ENCODE data around the gene HMHB1.

HMHB1 gene

GRCh38 chr5:143865426-143866025 lies 53.6 kb downstream of the HMHB1 start:
- no peaks in the 10 kb centered on the region for H3K27me3 ChIP-seq (ENCODE audit: insufficient read depth, poor library complexity, severe bottlenecking)
- no peak overlapping the region for H3K4me3 ChIP-seq (replicated peaks; ENCODE audit: insufficient read depth, low read length)
- no peak for TF ChIP-seq POLR2AphosphoS5 (IDR thresholded peaks at IDR 0.05; ENCODE audit: low read depth)
- no peak for TF ChIP-seq SPI1 (IDR thresholded peaks at IDR 0.05; ENCODE audit: borderline replicate concordance, low read depth)
- TF ChIP-seq, protein P1, sequence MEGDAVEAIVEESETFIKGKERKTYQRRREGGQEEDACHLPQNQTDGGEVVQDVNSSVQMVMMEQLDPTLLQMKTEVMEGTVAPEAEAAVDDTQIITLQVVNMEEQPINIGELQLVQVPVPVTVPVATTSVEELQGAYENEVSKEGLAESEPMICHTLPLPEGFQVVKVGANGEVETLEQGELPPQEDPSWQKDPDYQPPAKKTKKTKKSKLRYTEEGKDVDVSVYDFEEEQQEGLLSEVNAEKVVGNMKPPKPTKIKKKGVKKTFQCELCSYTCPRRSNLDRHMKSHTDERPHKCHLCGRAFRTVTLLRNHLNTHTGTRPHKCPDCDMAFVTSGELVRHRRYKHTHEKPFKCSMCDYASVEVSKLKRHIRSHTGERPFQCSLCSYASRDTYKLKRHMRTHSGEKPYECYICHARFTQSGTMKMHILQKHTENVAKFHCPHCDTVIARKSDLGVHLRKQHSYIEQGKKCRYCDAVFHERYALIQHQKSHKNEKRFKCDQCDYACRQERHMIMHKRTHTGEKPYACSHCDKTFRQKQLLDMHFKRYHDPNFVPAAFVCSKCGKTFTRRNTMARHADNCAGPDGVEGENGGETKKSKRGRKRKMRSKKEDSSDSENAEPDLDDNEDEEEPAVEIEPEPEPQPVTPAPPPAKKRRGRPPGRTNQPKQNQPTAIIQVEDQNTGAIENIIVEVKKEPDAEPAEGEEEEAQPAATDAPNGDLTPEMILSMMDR (IDR thresholded peaks at IDR 0.05; ENCODE audit: insufficient read depth, low read length) = no peak
- TF ChIP-seq REST (IDR thresholded peaks at IDR 0.05; ENCODE audit: insufficient replicate concordance, low read depth) = no peak
- no peak for TF ChIP-seq GABPA (IDR thresholded peaks at IDR 0.05; ENCODE audit: low read depth)
- H3K27ac ChIP-seq (replicated peaks) = no peak overlapping the region
- no peak for DNase-seq (ENCODE audit: low read depth in 1 of 2, low spot score in 1 of 2)

Data from HL-60 (cell line).